Liver (tissue), 9 donors: Measurements from ENCODE around the gene FURIN. TPM values are rescaled to one million over a fixed set of nuclear protein-coding genes. Genes with fewer than 3 reads are reported as not detected.

ENCODE experiments used
- DNase-seq: peaks from one replicate; pipeline ENCODE4 v3.0.0-alpha.2; 2017; ENCODE audit warnings: low spot score
- H3K27ac ChIP-seq, 2 donors: one replicate each; pipeline ENCODE4 v1.7.0; 2013; ENCODE audit warnings: inconsistent platforms in 2 of 2, low read length in 2 of 2, control low read depth in 1 of 2, low read depth in 1 of 2, mild to moderate bottlenecking in 1 of 2
- H3K27me3 ChIP-seq, 4 donors: one replicate each; pipeline versions ENCODE4 v1.6.1 to v1.7.0; 2013; ENCODE audit warnings: low read length in 3 of 4, inconsistent platforms in 1 of 4, mild to moderate bottlenecking in 1 of 4, moderate library complexity in 1 of 4; ENCODE audit not compliant: control insufficient read depth in 4 of 4, insufficient read depth in 4 of 4
- H3K36me3 ChIP-seq, 4 donors: one replicate each; pipeline versions ENCODE4 v1.6.1 to v1.7.0; 2013; ENCODE audit warnings: low read length in 3 of 4, mild to moderate bottlenecking in 3 of 4, low read depth in 1 of 4, moderate library complexity in 1 of 4; ENCODE audit not compliant: control insufficient read depth in 4 of 4, insufficient read depth in 3 of 4
- H3K4me1 ChIP-seq, 4 donors: one replicate each; pipeline versions ENCODE4 v1.6.1 to v1.7.0; 2013; ENCODE audit warnings: low read length in 3 of 4, mild to moderate bottlenecking in 3 of 4, moderate library complexity in 1 of 4; ENCODE audit not compliant: control insufficient read depth in 4 of 4, insufficient read depth in 4 of 4
- H3K4me3 ChIP-seq, 3 donors: one replicate each; pipeline versions ENCODE4 v1.6.1 to v1.7.0; 2013; ENCODE audit warnings: low read length in 3 of 3, control low read depth in 1 of 3, low read depth in 1 of 3, mild to moderate bottlenecking in 1 of 3
- H3K9ac ChIP-seq, 2 donors: one replicate each; pipeline ENCODE4 v1.7.0; 2013; ENCODE audit warnings: low read length in 2 of 2, mild to moderate bottlenecking in 2 of 2, moderate library complexity in 2 of 2, control low read depth in 1 of 2, low read depth in 1 of 2
- H3K9me3 ChIP-seq, 4 donors: one replicate each; pipeline versions ENCODE4 v1.6.1 to v1.7.0; 2013; ENCODE audit warnings: low read length in 3 of 4; ENCODE audit not compliant: control insufficient read depth in 4 of 4
- CTCF ChIP-seq: fragments of 150-350 bp; IDR thresholded peaks from 2 replicates; pipeline ENCODE4 v1.5.1; 2017; ENCODE audit warnings: improper control_type of control experiment, low read depth, low read length; ENCODE audit not compliant: missing input control
- EGR1 ChIP-seq, 2 donors: IDR thresholded peaks; 2 replicates each; pipeline ENCODE4 v1.6.1; 2016 to 2018; ENCODE audit warnings: antibody characterized with exemption in 2 of 2, low read depth in 2 of 2
- FOXA1 ChIP-seq: IDR thresholded peaks from 2 replicates; pipeline ENCODE4 v1.6.1; 2016; ENCODE audit warnings: antibody characterized with exemption
- FOXA2 ChIP-seq: IDR thresholded peaks from 2 replicates; pipeline ENCODE4 v1.6.1; 2016; ENCODE audit warnings: antibody characterized with exemption
- GABPA ChIP-seq, 2 donors: IDR thresholded peaks in 1 of 2; conservative IDR thresholded peaks in 1 of 2; 2 replicates each; pipeline ENCODE4 v1.6.1; 2016; ENCODE audit warnings: antibody characterized with exemption in 2 of 2, mild to moderate bottlenecking in 1 of 2, moderate library complexity in 1 of 2
- HNF4A ChIP-seq, 2 donors: conservative IDR thresholded peaks; 2 replicates each; pipeline ENCODE4 v1.6.1; 2016; ENCODE audit warnings: antibody characterized with exemption in 2 of 2, mild to moderate bottlenecking in 2 of 2
- HNF4G ChIP-seq: IDR thresholded peaks from 2 replicates; pipeline ENCODE4 v1.6.1; 2016; ENCODE audit warnings: antibody characterized with exemption
- JUND ChIP-seq, 2 donors: IDR thresholded peaks; 2 replicates each; pipeline ENCODE4 v1.6.1; 2016; ENCODE audit warnings: antibody characterized with exemption in 2 of 2
- NR2F2 ChIP-seq: IDR thresholded peaks from 2 replicates; pipeline ENCODE4 v1.6.1; 2016; ENCODE audit warnings: antibody characterized with exemption
- RAD21 ChIP-seq, 2 donors: IDR thresholded peaks; 2 replicates each; pipeline ENCODE4 v1.6.1; 2016; ENCODE audit warnings: antibody characterized with exemption in 2 of 2, mild to moderate bottlenecking in 2 of 2
- REST ChIP-seq: IDR thresholded peaks from 2 replicates; pipeline ENCODE4 v1.6.1; 2016; ENCODE audit warnings: antibody characterized with exemption, mild to moderate bottlenecking
- RXRA ChIP-seq, 2 donors: IDR thresholded peaks; 2 replicates each; pipeline ENCODE4 v1.6.1; 2017 to 2018; ENCODE audit warnings: antibody characterized with exemption in 2 of 2, mild to moderate bottlenecking in 1 of 2
- YY1 ChIP-seq: IDR thresholded peaks from 2 replicates; pipeline ENCODE4 v1.6.1; 2016; ENCODE audit warnings: antibody characterized with exemption, mild to moderate bottlenecking
- ZBTB33 ChIP-seq: IDR thresholded peaks from 2 replicates; pipeline ENCODE4 v1.6.1; 2016; ENCODE audit warnings: antibody characterized with exemption
- WGBS: extraction: QIAGEN DNeasy Blood & Tissue Kit; methylation state at CpG from one replicate; pipeline ENCODE4 v1.1.7; 2013; 5-methylcytosine and 5-hydroxymethylcytosine counted together
- polyA plus RNA-seq, 2 donors: library from polyadenylated mRNA; stranded (reverse) in 1 of 2; unstranded in 1 of 2; fragments of 200-250 nt in 1 of 2; fragments of >200 nt in 1 of 2; fragmentation: Nextera tagmentation in 1 of 2; extraction: Ambion mirVana in 1 of 2; gene quantifications; one replicate each; pipeline versions ENCODE4 v1.2.1 to v1.2.3, GENCODE V29; 2013 to 2015
- total RNA-seq, 2 donors: library from RNA; depleted of rRNA; stranded (reverse); fragments of >200 nt; gene quantifications; one replicate each; pipeline ENCODE4 v1.2.3, GENCODE V29; 2014
- donor health status: healthy.
- donor health status: healthy.
- donor health status: healthy.
- donor health status: healthy.
- donor health status: healthy.

Gene FURIN
- total and polyA plus RNA-seq, 4 donors, result 102 to 258 (median 164) TPM

- Histone ChIP-seq H3K4me3 (no peak overlapping the region), H3K9ac (no peak overlapping the region), H3K27me3 (no peaks in the 10 kb centered on the region), H3K27ac (no peak overlapping the region), H3K9me3 (no peaks in the 10 kb centered on the region), H3K36me3 (peaks cover 27 to 57% (median 41%) of the 10 kb centered on the region in 4 donors), H3K4me1 (peaks cover 12 to 82% (median 55%) of the 10 kb centered on the region in 4 donors)
- 95% methylated on average over 14 of the region's 14 CpGs for WGBS
- no peak for TF ChIP-seq RAD21 (IDR thresholded peaks at IDR 0.05)
- no peak for TF ChIP-seq CTCF
- no peak for TF ChIP-seq YY1
- TF ChIP-seq ZBTB33, result no peak
- no peak for TF ChIP-seq NR2F2
- no peak for TF ChIP-seq JUND (IDR thresholded peaks at IDR 0.05)
- no peak for TF ChIP-seq GABPA (IDR thresholded peaks at IDR 0.05 in 1 of 2, conservative IDR thresholded peaks at IDR 0.05 in 1 of 2)
- TF ChIP-seq HNF4A (conservative IDR thresholded peaks at IDR 0.05), result no peak
- no peak for TF ChIP-seq RXRA (IDR thresholded peaks at IDR 0.05)
- TF ChIP-seq EGR1 (IDR thresholded peaks at IDR 0.05; ENCODE audit: low read depth in 2 of 2), result no peak
- TF ChIP-seq FOXA2, result no peak
- no peak for DNase-seq
These were observed 9.6 kb downstream of the FURIN start for GRCh38 chr15:90877996-90878395.

- Histone ChIP-seq H3K27me3 (no peaks in the 10 kb centered on the region), H3K27ac (no peak overlapping the region), H3K4me1 (peaks cover 14 to 82% (median 56%) of the 10 kb centered on the region in 4 donors), H3K36me3 (peaks cover 27 to 57% (median 41%) of the 10 kb centered on the region in 4 donors), H3K9ac (no peak overlapping the region), H3K4me3 (no peak overlapping the region), H3K9me3 (no peaks in the 10 kb centered on the region)
- 96% methylated on average over 15 of the region's 15 CpGs for WGBS
- no peak for DNase-seq
- no peak for TF ChIP-seq FOXA2
- no peak for TF ChIP-seq ZBTB33
- no peak for TF ChIP-seq GABPA (IDR thresholded peaks at IDR 0.05 in 1 of 2, conservative IDR thresholded peaks at IDR 0.05 in 1 of 2)
- no peak for TF ChIP-seq RAD21 (IDR thresholded peaks at IDR 0.05)
- TF ChIP-seq FOXA1, result no peak
- TF ChIP-seq NR2F2, result no peak
- TF ChIP-seq REST, result no peak
- no peak for TF ChIP-seq CTCF
- TF ChIP-seq RXRA (IDR thresholded peaks at IDR 0.05), result no peak
- no peak for TF ChIP-seq HNF4A (conservative IDR thresholded peaks at IDR 0.05)
- no peak for TF ChIP-seq HNF4G
- no peak for TF ChIP-seq EGR1 (IDR thresholded peaks at IDR 0.05; ENCODE audit: low read depth in 2 of 2)
These were observed 10.3 kb downstream of the FURIN start for GRCh38 chr15:90878660-90879059.
